ENCODE results near the gene ILK.

Gene ILK

DNA sequence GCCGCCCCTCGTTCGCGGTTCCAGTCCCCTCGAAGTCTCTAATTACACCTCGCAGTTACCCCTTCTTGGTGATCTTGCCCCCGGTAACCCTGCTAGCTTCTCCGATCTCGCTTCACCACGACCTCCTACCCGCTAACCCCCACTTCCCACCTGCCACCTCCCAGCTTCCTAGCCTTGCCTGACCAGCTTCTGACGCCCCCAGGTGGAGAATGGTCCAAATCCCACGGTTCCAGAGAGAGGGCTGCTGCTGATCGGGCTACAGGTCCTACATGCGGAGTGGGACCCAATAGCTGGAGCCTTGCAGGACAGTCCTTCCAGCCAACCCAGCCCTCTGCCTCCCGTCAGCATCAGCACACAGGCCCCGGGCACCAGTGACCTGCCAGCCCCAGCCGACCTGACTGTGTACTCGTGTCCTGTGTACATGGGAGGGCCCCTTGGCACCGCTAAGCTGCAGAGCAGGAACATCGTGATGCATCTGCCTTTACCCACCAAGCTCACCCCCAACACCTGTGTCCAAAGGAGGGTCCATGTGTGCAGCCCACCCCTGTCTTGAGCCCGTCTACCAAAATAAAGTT lies 32.1 kb upstream of the ILK start:
- H3K36me3 ChIP-seq (replicated peaks; ENCODE audit: low read depth, low read length), result no peaks in the 10 kb centered on the region
- H3K27ac ChIP-seq (ENCODE audit: low read length), result no peak overlapping the region
- H3K4me1 ChIP-seq (ENCODE audit: low read length), result no peaks in the 10 kb centered on the region
- H3K4me2 ChIP-seq (ENCODE audit: low read length), result no peak overlapping the region
- H2AFZ ChIP-seq (ENCODE audit: low read depth, low read length), result no peak overlapping the region
- no peaks in the 10 kb centered on the region for H3K79me2 ChIP-seq (ENCODE audit: low read length)
- H3K9ac ChIP-seq (ENCODE audit: low read length), result no peak overlapping the region
- no peak overlapping the region for H3K4me3 ChIP-seq (ENCODE audit: low read length)
- no peak for TF ChIP-seq CTCF (IDR thresholded peaks at IDR 0.05; ENCODE audit: low read depth, low read length)
- TF ChIP-seq EZH2phosphoT487 (IDR thresholded peaks at IDR 0.05; ENCODE audit: low read depth), result no peak
- H3K9me3 ChIP-seq (ENCODE audit: insufficient read depth, low read length), result no peaks in the 10 kb centered on the region
- H4K20me1 ChIP-seq (ENCODE audit: insufficient read depth, low read length), result no peaks in the 10 kb centered on the region
- no peaks in the 10 kb centered on the region for H3K27me3 ChIP-seq (ENCODE audit: low read depth, low read length)

- H3K9me3 ChIP-seq (ENCODE audit: insufficient read depth, low read length), result no peaks in the 10 kb centered on the region
- H3K27me3 ChIP-seq (ENCODE audit: low read depth, low read length), result no peaks in the 10 kb centered on the region
- H3K27ac ChIP-seq (ENCODE audit: low read length), result no peak overlapping the region
- no peak overlapping the region for H3K4me3 ChIP-seq (ENCODE audit: low read length)
- H3K36me3 ChIP-seq (replicated peaks; ENCODE audit: low read depth, low read length), result no peaks in the 10 kb centered on the region
- H3K4me1 ChIP-seq (ENCODE audit: low read length), result no peaks in the 10 kb centered on the region
- H4K20me1 ChIP-seq (ENCODE audit: insufficient read depth, low read length), result no peaks in the 10 kb centered on the region
- no peak overlapping the region for H3K9ac ChIP-seq (ENCODE audit: low read length)
- no peaks in the 10 kb centered on the region for H3K79me2 ChIP-seq (ENCODE audit: low read length)
- TF ChIP-seq EZH2phosphoT487 (IDR thresholded peaks at IDR 0.05; ENCODE audit: low read depth), result no peak
- no peak overlapping the region for H3K4me2 ChIP-seq (ENCODE audit: low read length)
- no peak overlapping the region for H2AFZ ChIP-seq (ENCODE audit: low read depth, low read length)
Measured at GRCh38 chr11:6572215-6572614, 31.4 kb upstream of the ILK start.

DNA sequence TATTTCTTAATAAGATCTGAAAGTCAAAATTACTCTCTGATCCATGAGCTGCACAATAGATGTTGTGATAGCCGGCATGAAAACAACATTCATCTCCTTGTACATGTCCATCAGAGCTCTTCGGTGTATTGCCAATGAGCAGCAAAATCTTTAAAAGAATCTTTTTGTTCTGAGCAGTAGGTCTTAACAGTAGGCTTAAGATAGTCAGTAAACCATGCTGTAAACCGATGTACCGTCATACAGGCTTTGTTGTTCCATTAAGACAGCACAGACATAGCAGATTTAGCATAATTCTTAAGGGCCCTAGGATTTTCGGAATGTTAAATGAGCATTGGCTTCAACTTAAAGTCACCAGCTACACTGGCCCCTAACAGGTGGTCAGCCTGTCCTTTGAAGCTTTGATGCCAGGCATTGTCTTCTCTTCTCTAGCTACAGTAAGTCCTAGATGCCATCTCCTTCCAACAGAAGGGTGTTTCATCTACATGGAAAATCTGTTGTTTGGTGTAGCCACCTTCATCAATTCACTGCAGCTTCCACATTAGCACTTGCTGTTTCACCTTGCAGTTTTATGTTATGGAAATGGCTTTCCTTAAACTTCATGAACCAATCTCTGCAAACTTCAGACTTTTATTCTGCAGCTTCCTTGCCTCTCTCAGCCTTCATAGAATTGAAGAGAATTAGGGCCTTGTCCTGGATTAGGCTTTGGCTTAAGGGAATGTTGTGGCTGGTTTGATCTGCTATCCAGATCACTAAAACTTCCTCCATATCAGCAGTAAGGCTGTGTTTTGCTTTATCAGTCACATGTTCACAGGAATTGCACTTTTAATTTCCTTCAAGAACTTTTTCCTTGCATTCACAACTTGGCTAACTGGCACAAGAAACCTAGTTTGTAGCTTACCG lies 28.5 kb upstream of the ILK start:
- Histone ChIP-seq H3K27ac (ENCODE audit: low read length) (no peak overlapping the region), H3K36me3 (replicated peaks; ENCODE audit: low read depth, low read length) (no peaks in the 10 kb centered on the region), H3K4me1 (ENCODE audit: low read length) (no peaks in the 10 kb centered on the region), H3K27me3 (ENCODE audit: low read depth, low read length) (no peaks in the 10 kb centered on the region), H3K4me2 (ENCODE audit: low read length) (no peak overlapping the region), H2AFZ (ENCODE audit: low read depth, low read length) (no peak overlapping the region), H4K20me1 (ENCODE audit: insufficient read depth, low read length) (no peaks in the 10 kb centered on the region), H3K4me3 (ENCODE audit: low read length) (no peak overlapping the region), H3K9me3 (ENCODE audit: insufficient read depth, low read length) (no peaks in the 10 kb centered on the region), H3K9ac (ENCODE audit: low read length) (no peak overlapping the region), H3K79me2 (ENCODE audit: low read length) (no peaks in the 10 kb centered on the region)
- TF ChIP-seq CTCF (IDR thresholded peaks at IDR 0.05; ENCODE audit: low read depth, low read length), result no peak
- TF ChIP-seq EZH2phosphoT487 (IDR thresholded peaks at IDR 0.05; ENCODE audit: low read depth), result no peak

GRCh38 chr11:6576471-6577373 lies 26.9 kb upstream of the ILK start:
- Histone ChIP-seq H3K79me2 (ENCODE audit: low read length) (no peaks in the 10 kb centered on the region), H3K4me3 (ENCODE audit: low read length) (no peak overlapping the region), H3K27ac (ENCODE audit: low read length) (no peak overlapping the region), H3K36me3 (replicated peaks; ENCODE audit: low read depth, low read length) (no peaks in the 10 kb centered on the region), H3K4me1 (ENCODE audit: low read length) (no peaks in the 10 kb centered on the region), H3K9ac (ENCODE audit: low read length) (no peak overlapping the region), H4K20me1 (ENCODE audit: insufficient read depth, low read length) (no peaks in the 10 kb centered on the region), H3K9me3 (ENCODE audit: insufficient read depth, low read length) (no peaks in the 10 kb centered on the region), H2AFZ (ENCODE audit: low read depth, low read length) (no peak overlapping the region), H3K27me3 (ENCODE audit: low read depth, low read length) (no peaks in the 10 kb centered on the region), H3K4me2 (ENCODE audit: low read length) (no peak overlapping the region)
- TF ChIP-seq CTCF (IDR thresholded peaks at IDR 0.05; ENCODE audit: low read depth, low read length) (no peak), EZH2phosphoT487 (IDR thresholded peaks at IDR 0.05; ENCODE audit: low read depth) (no peak)
